HG02970 (cell line): ENCODE results near the gene TRAFD1.

Experiments used
- ATAC-seq: cut with Tn5 transposase; IDR thresholded peaks from one replicate; pipeline ENCODE4 v1.9.1; 2021; ENCODE audit warnings: mild to moderate bottlenecking, moderate library complexity, moderate number of reproducible peaks; ENCODE audit not compliant: unreplicated experiment, low FRiP score

TRAFD1 gene

GRCh38 chr12:112170971-112171596 is 45.7 kb downstream of the TRAFD1 start:
- ATAC-seq, result no peak

- no peak for ATAC-seq
Observed at GRCh38 chr12:112172556-112173324, 47.4 kb downstream of the TRAFD1 start.

GRCh38 chr12:112175361-112176155 is 50.2 kb downstream of the TRAFD1 start:
- no peak for ATAC-seq

GRCh38 chr12:112176321-112177010 is 51.1 kb downstream of the TRAFD1 start:
- no peak for ATAC-seq

- ATAC-seq, result no peak
Observed at GRCh38 chr12:112178796-112179195, 53.4 kb downstream of the TRAFD1 start.

- no peak for ATAC-seq
Observed at GRCh38 chr12:112179341-112179740, 54.0 kb downstream of the TRAFD1 start.

- ATAC-seq, result no peak
Observed at GRCh38 chr12:112179916-112180315, 54.6 kb downstream of the TRAFD1 start.

GRCh38 chr12:112180422-112180821 is 55.1 kb downstream of the TRAFD1 start:
- ATAC-seq, result no peak

GRCh38 chr12:112182499-112182898 is 57.1 kb downstream of the TRAFD1 start:
- ATAC-seq, result no peak

GRCh38 chr12:112183141-112184021 is 58.0 kb downstream of the TRAFD1 start:
- ATAC-seq, result no peak

- ATAC-seq, result no peak
Observed at GRCh38 chr12:112184056-112184887, 58.9 kb downstream of the TRAFD1 start.

GRCh38 chr12:112185093-112185923 is 59.9 kb downstream of the TRAFD1 start:
- ATAC-seq, result no peak

- no peak for ATAC-seq
Observed at GRCh38 chr12:112188130-112188830, 62.9 kb downstream of the TRAFD1 start.

- no peak for ATAC-seq
Observed at GRCh38 chr12:112190231-112191025, 65.1 kb downstream of the TRAFD1 start.

- no peak for ATAC-seq
Observed at GRCh38 chr12:112191201-112191600, 65.8 kb downstream of the TRAFD1 start.

GRCh38 chr12:112191840-112192321 is 66.5 kb downstream of the TRAFD1 start:
- ATAC-seq, result no peak
